CD4-positive, alpha-beta T cell (primary cell): ENCODE data around the gene GLRX. TPM values are rescaled to one million over a fixed set of nuclear protein-coding genes. Genes with fewer than 3 reads are reported as not detected.

Source experiments
- ATAC-seq: fragments of 200-7000 bp; cut with Tn5 transposase; one replicate; pipeline ENCODE4 v1.10.0; 2022; ENCODE audit warnings: mild to moderate bottlenecking; ENCODE audit not compliant: poor library complexity
- CTCF ChIA-PET: fragments of 350-600 bp; sonication (Branson Sonifier 250); formaldehyde crosslinking; loops from one replicate; lab custom pipeline; 2021; ENCODE audit warnings: antibody characterized with exemption, inconsistent platforms; lab: Charles Lee
- POLR2A ChIA-PET: fragments of 350-600 bp; sonication (Branson Sonifier 250); formaldehyde crosslinking; loops from one replicate; lab custom pipeline; 2021; ENCODE audit warnings: antibody characterized with exemption, inconsistent platforms; lab: Charles Lee
- DNase-seq, 14 experiments: peaks; one replicate each; pipeline ENCODE4 v3.0.0-alpha.2; 2013 to 2020; ENCODE audit warnings: mixed read lengths in 2 of 14
- H3K27ac ChIP-seq, 2 donors: one replicate each; pipeline versions ENCODE4 v1.5.1 to v1.7.0; 2013; ENCODE audit warnings: low read length in 2 of 2, low read depth in 1 of 2, mild to moderate bottlenecking in 1 of 2
- H3K27me3 ChIP-seq, 2 experiments: 1 replicate in 1 of 2; 2 replicates in 1 of 2; pipeline versions ENCODE4 v1.6.1 to v1.7.0; 2013; ENCODE audit warnings: low read length in 2 of 2, control low read depth in 1 of 2, mild to moderate bottlenecking in 1 of 2, moderate library complexity in 1 of 2; ENCODE audit not compliant: insufficient read depth in 2 of 2, control insufficient read depth in 1 of 2
- H3K36me3 ChIP-seq: one replicate; pipeline ENCODE4 v1.6.1; 2013; ENCODE audit warnings: low read length, control low read depth; ENCODE audit not compliant: insufficient read depth
- H3K4me1 ChIP-seq: one replicate; pipeline ENCODE4 v1.6.1; 2013; ENCODE audit warnings: low read length, control low read depth; ENCODE audit not compliant: insufficient read depth
- H3K4me3 ChIP-seq: one replicate; pipeline ENCODE4 v1.5.1; 2013; ENCODE audit warnings: mild to moderate bottlenecking, low read length, moderate library complexity
- H3K9me3 ChIP-seq, 2 experiments: 1 replicate in 1 of 2; 2 replicates in 1 of 2; pipeline versions ENCODE4 v1.6.1 to v1.7.0; 2013; ENCODE audit warnings: low read length in 2 of 2, mild to moderate bottlenecking in 2 of 2, control low read depth in 1 of 2, moderate library complexity in 1 of 2; ENCODE audit not compliant: control insufficient read depth in 1 of 2, insufficient read depth in 1 of 2
- H3K27ac Mint-ChIP-seq: one replicate; pipeline ENCODE4 v1.8.0; 2020; ENCODE audit warnings: mixed read lengths
- H3K27me3 Mint-ChIP-seq: one replicate; pipeline ENCODE4 v1.8.0; 2021; ENCODE audit warnings: mixed read lengths
- H3K36me3 Mint-ChIP-seq: one replicate; pipeline ENCODE4 v1.8.0; 2021; ENCODE audit warnings: low read depth, mixed read lengths
- H3K4me1 Mint-ChIP-seq: one replicate; pipeline ENCODE4 v1.8.0; 2021; ENCODE audit warnings: low read depth, mixed read lengths
- H3K4me3 Mint-ChIP-seq: one replicate; pipeline ENCODE4 v1.8.0; 2020; ENCODE audit warnings: mild to moderate bottlenecking, mixed read lengths
- H3K9me3 Mint-ChIP-seq: one replicate; pipeline ENCODE4 v1.8.0; 2020; ENCODE audit warnings: mixed read lengths
- intact Hi-C, 2 experiments: fragments of 100-400 bp; cut with DNase I in 1 of 2; cut with micrococcal nuclease in 1 of 2; formaldehyde crosslinking; loops; one replicate each; pipeline versions ENCODE4 v1.15.1 to v1.9.0; 2023 to 2025; cut with DNase I, micrococcal nuclease
- total RNA-seq, 174 experiments: library from RNA in 2 of 174; stranded (reverse) in 2 of 174; gene quantifications; one replicate each; pipeline ENCODE4 v1.2.3 and lab custom pipeline; 2021 to 2026
- TF ChIP-seq, protein P1 (sequence below): fragments of 200-600 bp; IDR thresholded peaks from one replicate; pipeline ENCODE4 v1.8.0; 2022; ENCODE audit warnings: antibody characterized with exemption, mild to moderate bottlenecking

The GLRX gene
- total RNA-seq, 2 experiments from 2014 or later, result 16.9 to 18.7 TPM

DNA sequence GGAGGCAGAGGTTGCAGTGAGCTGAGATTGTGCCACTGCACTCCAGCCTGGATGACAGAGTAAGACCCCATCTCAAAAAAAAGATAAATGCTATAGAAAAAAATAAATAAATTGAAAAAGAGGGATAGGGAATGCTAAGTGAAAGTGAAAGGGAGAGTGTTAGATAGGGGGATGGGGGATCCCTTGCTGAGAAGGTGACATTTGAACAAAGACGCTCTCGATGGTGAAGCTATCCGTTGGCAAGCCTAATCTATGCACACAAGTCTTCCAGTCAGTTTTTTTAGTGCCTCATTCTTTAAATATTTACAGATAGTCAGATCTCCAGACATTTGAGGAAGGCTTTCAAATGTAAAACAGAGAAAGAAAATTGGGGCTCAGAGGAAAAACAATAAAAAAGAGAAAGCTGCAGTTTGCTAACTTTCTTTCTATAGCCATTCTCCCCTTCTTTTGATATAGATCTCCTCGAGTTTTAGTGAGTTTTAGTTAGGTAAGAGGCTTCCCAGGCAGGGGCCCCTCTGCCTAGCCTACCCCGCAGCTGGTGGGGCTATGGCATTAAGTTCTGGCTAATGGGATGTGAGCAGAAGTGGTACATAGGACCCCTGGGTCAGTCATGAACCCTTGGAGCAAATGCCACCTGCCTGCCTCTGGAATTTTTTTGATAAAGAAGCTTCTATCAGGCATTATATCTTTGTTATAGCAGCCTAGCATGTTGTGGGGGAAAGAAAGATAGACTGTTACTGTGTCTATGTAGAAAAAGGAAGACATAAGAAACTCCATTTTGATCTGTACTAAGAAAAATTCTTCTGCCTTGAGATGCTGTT, 12.0 kb downstream of the GLRX start:
- H3K27ac Mint-ChIP-seq, result peak overlapping the region; percentile 76
- peaks cover 31% of the 10 kb centered on the region for H3K36me3 ChIP-seq
- H3K4me3 ChIP-seq, result no peak overlapping the region
- no peak for ATAC-seq
- H3K4me1 ChIP-seq, result peaks cover 69% of the 10 kb centered on the region
- no peaks in the 10 kb centered on the region for H3K9me3 Mint-ChIP-seq
- H3K4me3 Mint-ChIP-seq, result peak overlapping the region; percentile 57
- no peaks in the 10 kb centered on the region for H3K27me3 Mint-ChIP-seq
- POLR2A ChIA-PET, result interaction anchor here (1.0 to 6.2 kb wide), 3 partner anchors 10 to 24 kb away, joined by 3 to 157 read pairs (median 11); partner anchors contain the start of gene GLRX
- CTCF ChIA-PET, result interaction anchor here (5.2 kb wide), 1 partner anchor 29 kb away, joined by 28 read pairs; no protein-coding TSS in a partner anchor
- no peaks in the 10 kb centered on the region for H3K9me3 ChIP-seq
- peak overlapping the region; percentile 58 to 62 for H3K27ac ChIP-seq
- peak in 2 of 14 experiments; percentile 43 to 50 for DNase-seq
- peaks cover 79% of the 10 kb centered on the region for H3K4me1 Mint-ChIP-seq
- TF ChIP-seq, protein P1, sequence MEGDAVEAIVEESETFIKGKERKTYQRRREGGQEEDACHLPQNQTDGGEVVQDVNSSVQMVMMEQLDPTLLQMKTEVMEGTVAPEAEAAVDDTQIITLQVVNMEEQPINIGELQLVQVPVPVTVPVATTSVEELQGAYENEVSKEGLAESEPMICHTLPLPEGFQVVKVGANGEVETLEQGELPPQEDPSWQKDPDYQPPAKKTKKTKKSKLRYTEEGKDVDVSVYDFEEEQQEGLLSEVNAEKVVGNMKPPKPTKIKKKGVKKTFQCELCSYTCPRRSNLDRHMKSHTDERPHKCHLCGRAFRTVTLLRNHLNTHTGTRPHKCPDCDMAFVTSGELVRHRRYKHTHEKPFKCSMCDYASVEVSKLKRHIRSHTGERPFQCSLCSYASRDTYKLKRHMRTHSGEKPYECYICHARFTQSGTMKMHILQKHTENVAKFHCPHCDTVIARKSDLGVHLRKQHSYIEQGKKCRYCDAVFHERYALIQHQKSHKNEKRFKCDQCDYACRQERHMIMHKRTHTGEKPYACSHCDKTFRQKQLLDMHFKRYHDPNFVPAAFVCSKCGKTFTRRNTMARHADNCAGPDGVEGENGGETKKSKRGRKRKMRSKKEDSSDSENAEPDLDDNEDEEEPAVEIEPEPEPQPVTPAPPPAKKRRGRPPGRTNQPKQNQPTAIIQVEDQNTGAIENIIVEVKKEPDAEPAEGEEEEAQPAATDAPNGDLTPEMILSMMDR, result no peak
- no peaks in the 10 kb centered on the region for H3K27me3 ChIP-seq
- intact Hi-C loops, result no loop called here
- peaks cover 38% of the 10 kb centered on the region for H3K36me3 Mint-ChIP-seq

DNA sequence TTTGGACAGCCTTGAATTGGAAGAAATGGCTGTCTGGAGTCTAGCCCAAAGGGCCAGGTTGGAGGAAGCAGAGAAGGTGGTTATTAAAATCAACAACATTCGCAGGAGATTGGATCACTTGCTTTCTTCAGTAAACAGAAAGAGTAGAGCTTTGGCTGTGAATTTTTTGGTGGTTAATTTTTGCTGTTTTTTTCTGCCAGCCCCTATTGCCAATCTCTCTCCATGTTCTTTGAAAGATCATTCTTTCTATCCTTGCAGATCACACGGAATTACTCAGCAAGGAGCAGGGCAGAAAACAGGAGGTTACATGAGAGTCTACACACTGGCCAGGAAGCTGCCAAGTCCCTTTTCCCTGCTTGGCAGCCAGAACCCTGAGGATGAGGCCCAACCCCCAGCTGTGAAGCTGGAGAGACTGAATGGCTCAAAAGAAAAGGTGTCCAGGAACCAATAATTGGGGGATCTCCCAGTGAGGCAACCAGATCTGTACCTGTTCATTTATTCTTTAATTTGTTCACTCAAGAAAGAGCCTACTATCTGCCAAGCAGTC, 13.0 kb downstream of the GLRX start:
- Histone ChIP-seq H3K27me3 (no peaks in the 10 kb centered on the region), H3K27ac (peak overlapping the region; percentile 58 to 79), H3K9me3 (no peaks in the 10 kb centered on the region), H3K4me1 (peaks cover 59% of the 10 kb centered on the region), H3K36me3 (peaks cover 21% of the 10 kb centered on the region), H3K4me3 (no peak overlapping the region)
- TF ChIP-seq, protein P1, result no peak
- intact Hi-C loops, result loop anchor here (1.0 to 10.0 kb wide), 4 partner anchors 13 to 255 kb away; partner anchors contain the start of genes GLRX (in 2 of the 2), ARSK (in 1 of the 2) and SKIC3 (in 1 of the 2)
- POLR2A ChIA-PET, result interaction anchor here (1.0 to 6.2 kb wide), 7 partner anchors 12 to 60 kb away, joined by 3 to 157 read pairs (median 11); partner anchors contain the start of gene GLRX
- H3K9me3 Mint-ChIP-seq, result no peaks in the 10 kb centered on the region
- CTCF ChIA-PET, result interaction anchor here (1.3 to 5.2 kb wide), 4 partner anchors 12 to 60 kb away, joined by 3 to 28 read pairs (median 3); no protein-coding TSS in a partner anchor
- no peaks in the 10 kb centered on the region for H3K27me3 Mint-ChIP-seq
- DNase-seq, result no peak
- peak overlapping the region; percentile 76 for H3K27ac Mint-ChIP-seq
- peaks cover 70% of the 10 kb centered on the region for H3K4me1 Mint-ChIP-seq
- peak overlapping the region; percentile 26 for H3K4me3 Mint-ChIP-seq
- no peak for ATAC-seq
- H3K36me3 Mint-ChIP-seq, result peaks cover 28% of the 10 kb centered on the region

DNA sequence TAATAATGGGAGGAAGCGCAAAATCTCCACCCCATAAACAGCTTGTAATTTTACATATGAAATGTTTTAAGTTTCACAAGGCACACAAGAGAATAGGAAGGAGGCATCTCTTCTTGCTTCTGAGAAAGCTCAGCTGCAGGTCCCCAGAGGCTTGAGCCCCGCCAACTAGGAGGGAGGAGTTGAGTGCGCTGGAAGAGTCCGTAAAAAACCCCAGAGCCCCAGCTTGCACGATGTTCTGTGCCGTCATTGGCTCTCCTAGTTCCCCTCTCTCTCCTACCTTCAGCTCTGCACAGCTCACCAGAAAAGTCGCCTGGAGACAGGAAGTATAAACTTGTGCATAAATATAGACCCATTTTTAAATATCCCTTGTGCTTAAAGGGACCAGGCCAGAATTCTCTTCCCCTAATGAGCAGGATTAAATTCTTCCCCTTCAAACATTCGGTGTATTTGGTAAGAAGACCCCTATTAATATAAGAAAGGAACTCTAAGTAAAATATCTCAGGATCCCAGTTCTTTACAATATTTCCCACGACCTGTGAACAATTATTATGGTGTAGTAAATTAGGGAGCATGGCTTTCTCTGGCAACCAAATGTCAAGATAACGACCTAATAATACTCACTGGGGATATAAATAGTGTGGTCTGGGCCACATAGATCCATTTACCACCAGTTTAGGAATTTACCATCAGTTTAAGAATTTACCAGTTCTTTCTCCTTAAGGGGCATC, 13.7 kb downstream of the GLRX start:
- Mint-ChIP-seq H3K27me3 (no peaks in the 10 kb centered on the region), H3K27ac (peak overlapping the region; percentile 76), H3K4me1 (peaks cover 65% of the 10 kb centered on the region), H3K4me3 (peak overlapping the region; percentile 26), H3K9me3 (no peaks in the 10 kb centered on the region), H3K36me3 (peaks cover 21% of the 10 kb centered on the region)
- peak; percentile 59 to 94 (median 76) for DNase-seq
- peak overlapping the region; percentile 9 for H3K4me3 ChIP-seq
- CTCF ChIA-PET, result interaction anchor here (1.1 to 5.2 kb wide), 6 partner anchors 12 to 61 kb away, joined by 3 to 28 read pairs (median 4); no protein-coding TSS in a partner anchor
- H3K9me3 ChIP-seq, result no peaks in the 10 kb centered on the region
- TF ChIP-seq, protein P1, result no peak
- peak overlapping the region; percentile 63 to 79 for H3K27ac ChIP-seq
- no peaks in the 10 kb centered on the region for H3K27me3 ChIP-seq
- intact Hi-C loops, result loop anchor here (1.0 to 10.0 kb wide), 4 partner anchors 13 to 254 kb away; partner anchors contain the start of genes GLRX (in 2 of the 2), ARSK (in 1 of the 2) and SKIC3 (in 1 of the 2)
- peaks cover 14% of the 10 kb centered on the region for H3K36me3 ChIP-seq
- peak; percentile 100 for ATAC-seq
- peaks cover 59% of the 10 kb centered on the region for H3K4me1 ChIP-seq
- POLR2A ChIA-PET, result interaction anchor here (0.6 to 6.2 kb wide), 8 partner anchors 12 to 186 kb away, joined by 3 to 157 read pairs (median 6); partner anchors contain the start of genes GLRX and RHOBTB3
